Measurements from ENCODE around the gene BCL2. TPM values are rescaled to one million over a fixed set of nuclear protein-coding genes. Genes with fewer than 3 reads are reported as not detected.

The BCL2 gene
- total RNA-seq, 1 donor from 2014 or later = 1.3 TPM

- DNase-seq (ENCODE audit: low read depth in 2 of 2) = no peak
These were observed 135.4 kb downstream of the BCL2 start for GRCh38 chr18:63183952-63184770.

GRCh38 chr18:63183378-63183777 lies 136.2 kb downstream of the BCL2 start:
- no peak for DNase-seq (ENCODE audit: low read depth in 2 of 2)

- no peak for DNase-seq (ENCODE audit: low read depth in 2 of 2)
These were observed 136.7 kb downstream of the BCL2 start for GRCh38 chr18:63182861-63183260.

- DNase-seq (ENCODE audit: low read depth in 2 of 2) = no peak
These were observed 137.2 kb downstream of the BCL2 start for GRCh38 chr18:63182310-63182772.

GRCh38 chr18:63181706-63182309 lies 137.8 kb downstream of the BCL2 start:
- DNase-seq (ENCODE audit: low read depth in 2 of 2) = no peak

- no peak for DNase-seq (ENCODE audit: low read depth in 2 of 2)
These were observed 138.6 kb downstream of the BCL2 start for GRCh38 chr18:63180971-63181376.

- DNase-seq (ENCODE audit: low read depth in 2 of 2) = no peak
These were observed 139.2 kb downstream of the BCL2 start for GRCh38 chr18:63180321-63180720.

GRCh38 chr18:63179422-63179821 lies 140.1 kb downstream of the BCL2 start:
- no peak for DNase-seq (ENCODE audit: low read depth in 2 of 2)

- DNase-seq (ENCODE audit: low read depth in 2 of 2) = no peak
These were observed 140.6 kb downstream of the BCL2 start for GRCh38 chr18:63178971-63179370.

GRCh38 chr18:63177919-63178821 lies 141.4 kb downstream of the BCL2 start:
- no peak for DNase-seq (ENCODE audit: low read depth in 2 of 2)

- DNase-seq (ENCODE audit: low read depth in 2 of 2) = no peak
These were observed 142.3 kb downstream of the BCL2 start for GRCh38 chr18:63177259-63177658.

- no peak for DNase-seq (ENCODE audit: low read depth in 2 of 2)
These were observed 144.3 kb downstream of the BCL2 start for GRCh38 chr18:63175264-63175663.

GRCh38 chr18:63173983-63174382 lies 145.6 kb downstream of the BCL2 start:
- no peak for DNase-seq (ENCODE audit: low read depth in 2 of 2)

- DNase-seq (ENCODE audit: low read depth in 2 of 2) = no peak
These were observed 149.7 kb downstream of the BCL2 start for GRCh38 chr18:63169853-63170252.

GRCh38 chr18:63168287-63168686 lies 151.3 kb downstream of the BCL2 start:
- DNase-seq (ENCODE audit: low read depth in 2 of 2) = no peak

GRCh38 chr18:63166142-63166541 lies 153.4 kb downstream of the BCL2 start:
- no peak for DNase-seq (ENCODE audit: low read depth in 2 of 2)

- DNase-seq (ENCODE audit: low read depth in 2 of 2) = no peak
These were observed 155.2 kb downstream of the BCL2 start for GRCh38 chr18:63164396-63164795.

- DNase-seq (ENCODE audit: low read depth in 2 of 2) = no peak
These were observed 157.1 kb downstream of the BCL2 start for GRCh38 chr18:63162271-63163014.

- peak; percentile 78 to 81 for DNase-seq (ENCODE audit: low read depth in 2 of 2)
These were observed 157.8 kb downstream of the BCL2 start for GRCh38 chr18:63161761-63162195.

GRCh38 chr18:63161032-63161760 lies 158.4 kb downstream of the BCL2 start:
- no peak for DNase-seq (ENCODE audit: low read depth in 2 of 2)

Data from dermis microvascular lymphatic vessel endothelial cell (primary cell).